Left renal pelvis (tissue), 4 donors: ENCODE data around the gene KCNIP3. TPM values are rescaled to one million over a fixed set of nuclear protein-coding genes. Genes with fewer than 3 reads are reported as not detected.

Experiments
- DNase-seq, 4 donors: peaks; one replicate each; pipeline ENCODE4 v3.0.0-alpha.2; 2013; ENCODE audit warnings: low read depth in 4 of 4, low spot score in 3 of 4
- polyA plus RNA-seq, 4 donors: library from polyadenylated mRNA; unstranded; fragments of 120-200 nt; gene quantifications; one replicate each; pipeline ENCODE4 v1.2.1, GENCODE V29; 2013; ENCODE audit not compliant: insufficient read length in 4 of 4

The KCNIP3 gene
- polyA plus RNA-seq, 4 donors = 8.7 to 18.9 (median 11.4) TPM

DNA sequence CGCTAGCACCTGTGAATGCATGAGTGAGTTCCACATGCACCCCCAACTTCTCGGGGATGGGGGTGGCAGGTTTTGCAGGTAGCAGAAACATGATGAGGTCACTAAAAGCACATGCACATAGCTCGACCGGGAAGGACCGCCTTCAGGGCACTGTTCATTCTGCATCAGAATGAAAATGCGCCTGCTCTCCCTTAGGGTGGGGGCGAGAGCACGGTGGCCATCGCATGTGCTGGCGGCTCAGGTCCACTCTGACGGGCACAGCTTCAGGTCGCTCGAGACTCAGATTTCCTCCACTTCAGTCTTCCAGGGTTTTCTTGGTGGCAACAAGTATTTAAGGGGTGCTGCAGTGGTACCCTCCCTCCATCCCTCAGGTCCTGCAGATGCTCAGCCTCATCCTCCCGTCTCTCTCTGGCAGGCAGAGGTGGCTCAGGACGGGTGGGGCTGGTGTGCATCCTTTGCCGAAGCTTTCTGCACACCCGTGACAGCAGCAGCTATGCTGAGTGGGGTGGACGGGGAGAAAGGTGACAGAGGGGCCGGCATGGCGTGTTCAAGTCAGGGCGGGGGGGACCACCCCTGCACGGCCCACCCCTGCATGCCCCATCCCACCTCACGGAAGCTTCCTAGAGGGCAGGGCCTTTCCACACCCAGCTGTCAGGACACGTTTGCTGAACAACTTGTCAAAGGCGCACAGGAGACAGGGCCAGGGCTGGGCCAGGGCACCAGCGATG is 14.8 kb downstream of the KCNIP3 start:
- no peak for DNase-seq

GRCh38 chr2:95312543-95313201 is 15.5 kb downstream of the KCNIP3 start:
- DNase-seq = no peak

DNA sequence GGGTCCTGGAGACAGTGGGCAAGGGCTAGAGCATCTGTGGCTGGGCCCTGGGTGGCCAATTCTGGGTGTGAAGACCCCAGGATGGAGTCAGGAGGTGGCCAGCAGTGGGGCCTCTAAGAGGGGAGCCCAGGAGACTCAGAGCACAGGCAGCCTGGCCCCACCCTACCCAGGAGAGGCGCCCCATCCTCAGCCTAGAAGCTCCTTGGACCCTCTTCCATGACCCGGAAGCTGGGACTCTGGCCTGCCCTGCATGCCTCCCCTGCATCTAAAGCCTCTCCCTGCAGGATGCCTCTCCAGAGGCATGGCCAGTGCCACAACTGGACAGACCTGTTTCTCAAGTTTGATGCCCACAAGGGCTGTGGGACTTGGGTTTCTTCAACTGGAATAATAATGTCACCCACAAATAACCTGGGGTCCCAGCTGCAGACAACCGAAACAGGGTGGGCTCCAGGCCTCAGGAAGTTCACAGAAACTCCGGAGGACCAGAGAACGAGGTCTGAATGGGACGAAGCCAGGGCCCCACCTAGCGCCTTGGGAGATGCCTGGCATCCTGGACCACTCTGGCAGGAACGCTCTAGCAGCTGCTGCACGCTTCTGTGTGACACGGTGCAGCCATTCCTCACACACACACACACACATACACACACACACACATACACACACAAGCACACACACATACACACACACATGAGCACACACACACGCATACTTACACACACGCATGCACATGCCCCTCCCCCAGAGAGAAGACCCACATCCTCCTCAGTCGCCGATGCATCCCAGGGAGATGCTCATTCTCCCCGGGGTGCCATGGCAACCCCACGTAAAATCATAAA is 16.4 kb downstream of the KCNIP3 start:
- DNase-seq = no peak

- DNase-seq = no peak
Observed at GRCh38 chr2:95314598-95314963, 17.4 kb downstream of the KCNIP3 start.

DNA sequence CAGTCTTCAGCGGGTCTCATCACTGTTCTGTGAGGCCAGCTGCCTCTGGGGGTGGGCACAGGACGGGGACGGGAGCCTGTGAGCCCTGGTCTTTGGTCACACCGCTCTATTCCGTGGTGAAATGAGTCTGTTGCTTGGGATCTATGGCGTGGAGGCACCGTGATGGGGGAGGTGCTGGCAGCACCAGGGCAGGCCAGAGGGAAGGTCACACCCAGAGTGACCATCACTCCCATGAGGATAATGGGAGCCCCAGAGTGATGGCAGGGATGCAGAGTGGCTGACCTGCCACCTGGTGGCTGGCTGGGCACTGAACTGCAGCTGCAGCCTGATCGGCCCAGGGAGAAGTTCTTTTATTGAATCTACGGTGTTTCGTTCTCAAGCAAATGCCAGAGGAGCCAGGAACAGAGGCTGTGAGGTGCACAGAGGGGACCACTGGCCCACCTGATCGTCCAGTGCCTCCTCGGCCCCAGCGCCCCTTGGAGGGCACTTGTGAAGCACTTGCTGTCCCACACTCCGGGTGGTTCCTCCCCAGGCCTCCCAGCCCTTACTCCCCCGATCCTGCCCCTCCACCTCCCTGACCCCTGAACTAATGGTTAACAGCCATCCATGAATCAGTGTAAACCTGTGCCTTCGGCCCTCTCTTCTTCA is 17.9 kb downstream of the KCNIP3 start:
- DNase-seq = no peak

- no peak for DNase-seq
Observed at GRCh38 chr2:95315801-95316411, 18.8 kb downstream of the KCNIP3 start.

- DNase-seq = no peak
Observed at GRCh38 chr2:95316466-95317122, 19.4 kb downstream of the KCNIP3 start.

GRCh38 chr2:95317123-95317500 is 20.0 kb downstream of the KCNIP3 start:
- no peak for DNase-seq

DNA sequence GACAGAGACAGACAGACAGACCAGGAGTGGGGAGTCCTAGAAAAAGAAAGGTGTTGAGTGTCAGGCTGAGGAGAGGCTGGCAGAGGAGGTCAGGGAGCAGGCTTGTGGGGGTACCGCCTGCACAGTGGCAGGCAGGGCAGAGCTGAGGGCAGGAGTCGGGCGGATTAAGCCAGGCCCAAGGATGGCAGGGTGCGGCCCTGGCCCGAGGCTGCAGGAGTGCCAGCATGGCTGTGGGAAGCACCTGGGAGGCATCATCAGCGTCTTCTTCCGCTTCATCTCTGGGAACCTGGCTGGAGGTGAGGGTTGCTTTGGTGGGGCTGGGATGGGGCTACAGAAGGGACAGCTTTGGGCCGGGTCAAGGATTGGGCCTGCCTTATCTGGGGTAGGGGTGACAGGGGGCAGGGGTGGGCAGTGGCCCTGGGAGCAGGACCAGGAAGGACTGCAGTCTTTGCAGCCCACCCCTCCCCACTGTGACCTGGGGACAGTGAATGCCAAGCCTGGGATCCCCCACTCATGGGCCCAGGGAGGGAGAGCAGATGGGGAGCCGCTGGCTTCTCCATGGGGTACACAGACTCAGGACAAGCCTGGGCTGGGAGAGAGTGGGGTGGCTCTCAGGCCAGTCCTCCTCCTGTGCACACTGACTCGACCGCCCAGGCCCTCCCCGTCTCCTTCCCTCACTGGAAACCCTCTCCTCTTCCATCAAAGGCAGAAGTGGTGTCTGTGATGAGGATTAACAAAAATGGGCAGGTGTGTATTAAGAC is 20.7 kb downstream of the KCNIP3 start:
- no peak for DNase-seq

GRCh38 chr2:95318431-95319220 is 21.5 kb downstream of the KCNIP3 start:
- no peak for DNase-seq

GRCh38 chr2:95319481-95320343 is 22.6 kb downstream of the KCNIP3 start:
- no peak for DNase-seq

DNA sequence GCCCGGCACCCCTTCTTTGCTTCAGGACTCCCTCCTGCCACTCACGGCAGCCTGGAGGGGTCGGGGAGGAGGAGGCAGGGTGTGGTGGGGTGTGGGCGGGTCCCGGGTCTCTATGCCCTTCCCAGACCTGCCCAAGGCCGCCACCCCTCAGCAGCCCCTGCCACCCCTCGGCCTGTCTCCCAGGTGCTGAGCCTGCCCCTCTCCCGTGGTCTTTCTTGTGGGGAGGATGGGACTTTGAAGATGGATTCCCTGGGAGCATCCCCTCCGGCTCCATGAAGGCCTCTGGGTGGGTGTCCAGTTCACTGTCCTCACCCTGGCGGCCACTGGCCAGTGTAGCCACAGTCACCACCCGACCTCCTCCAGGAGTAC is 23.2 kb downstream of the KCNIP3 start:
- DNase-seq = no peak

- DNase-seq = no peak
Observed at GRCh38 chr2:95320986-95321767, 24.0 kb downstream of the KCNIP3 start.

DNA sequence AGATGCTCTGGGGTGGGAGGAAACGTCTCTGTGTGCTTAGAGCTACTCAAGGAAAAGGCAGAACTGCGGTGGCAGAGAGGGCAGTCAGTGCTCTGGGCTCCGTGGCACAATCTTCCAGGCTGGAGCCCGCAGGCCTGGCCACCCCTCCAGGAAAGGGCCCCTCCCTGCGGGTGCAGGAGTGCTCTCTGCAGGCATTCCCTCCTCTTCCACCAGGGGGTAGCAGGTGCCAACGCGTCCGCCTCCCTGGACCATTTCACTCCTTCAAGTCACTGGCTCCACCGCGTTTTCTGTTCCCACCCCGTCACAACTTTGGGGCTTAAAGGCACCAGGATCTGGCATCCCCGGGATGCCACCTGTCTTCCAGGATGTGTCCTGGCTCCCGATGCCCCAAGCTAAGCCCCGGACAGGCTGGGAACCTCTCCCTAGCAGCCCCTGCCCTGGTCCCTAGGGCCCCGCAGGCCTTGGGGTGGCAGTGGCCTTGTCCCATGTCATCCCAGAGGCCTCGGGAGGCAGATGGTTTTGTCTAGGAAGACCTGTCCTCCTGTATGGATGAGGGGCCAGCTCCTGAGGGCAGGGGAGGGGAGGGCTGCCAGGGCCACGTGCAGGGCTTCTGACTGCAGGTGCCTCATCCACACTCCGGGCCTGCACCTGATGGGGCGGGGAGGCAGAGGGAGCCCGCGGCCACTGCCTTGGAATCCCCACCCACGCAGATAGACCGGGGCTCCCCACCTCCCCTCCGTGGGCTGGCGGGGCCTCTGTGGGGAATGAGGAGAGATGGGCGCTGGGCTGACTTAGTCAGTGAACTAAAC is 26.4 kb downstream of the KCNIP3 start:
- DNase-seq = no peak

- no peak for DNase-seq
Observed at GRCh38 chr2:95325026-95325425, 27.9 kb downstream of the KCNIP3 start.
